ENCODE results near the gene SCN2B.

The SCN2B gene

GRCh38 chr11:118135796-118136165 is 40.7 kb downstream of the SCN2B start:
- Histone ChIP-seq H4K20me1 (ENCODE audit: insufficient read depth) (no peaks in the 10 kb centered on the region), H3K9ac (no peak overlapping the region), H2AFZ (ENCODE audit: low read depth) (no peak overlapping the region), H3K27me3 (ENCODE audit: insufficient read depth, low read depth) (no peaks in the 10 kb centered on the region), H3K4me1 (ENCODE audit: low read depth, poor library complexity, severe bottlenecking) (no peaks in the 10 kb centered on the region), H3K4me2 (no peak overlapping the region), H3K27ac (no peak overlapping the region), H3K4me3 (IDR thresholded peaks at IDR 0.05; ENCODE audit: insufficient read depth, low read depth, low read length) (no peak overlapping the region), H3K36me3 (ENCODE audit: insufficient read depth) (no peaks in the 10 kb centered on the region), H3K79me2 (ENCODE audit: insufficient read depth, low read depth) (no peaks in the 10 kb centered on the region)
- TF ChIP-seq CTCF (conservative IDR thresholded peaks at IDR 0.05; ENCODE audit: low read depth, low read length) = no peak

GRCh38 chr11:118135051-118135795 is 41.2 kb downstream of the SCN2B start:
- Histone ChIP-seq H3K4me1 (ENCODE audit: low read depth, poor library complexity, severe bottlenecking) (no peaks in the 10 kb centered on the region), H3K79me2 (ENCODE audit: insufficient read depth, low read depth) (no peaks in the 10 kb centered on the region), H2AFZ (ENCODE audit: low read depth) (no peak overlapping the region), H4K20me1 (ENCODE audit: insufficient read depth) (no peaks in the 10 kb centered on the region), H3K27ac (no peak overlapping the region), H3K36me3 (ENCODE audit: insufficient read depth) (no peaks in the 10 kb centered on the region), H3K4me2 (no peak overlapping the region), H3K9ac (no peak overlapping the region), H3K4me3 (IDR thresholded peaks at IDR 0.05; ENCODE audit: insufficient read depth, low read depth, low read length) (no peak overlapping the region), H3K27me3 (ENCODE audit: insufficient read depth, low read depth) (no peaks in the 10 kb centered on the region)
- TF ChIP-seq CTCF (conservative IDR thresholded peaks at IDR 0.05; ENCODE audit: low read depth, low read length) = no peak

- H3K27ac ChIP-seq = no peak overlapping the region
- H3K4me2 ChIP-seq = no peak overlapping the region
- no peaks in the 10 kb centered on the region for H4K20me1 ChIP-seq (ENCODE audit: insufficient read depth)
- H3K79me2 ChIP-seq (ENCODE audit: insufficient read depth, low read depth) = no peaks in the 10 kb centered on the region
- no peak overlapping the region for H3K4me3 ChIP-seq (IDR thresholded peaks at IDR 0.05; ENCODE audit: insufficient read depth, low read depth, low read length)
- no peak for TF ChIP-seq CTCF (conservative IDR thresholded peaks at IDR 0.05; ENCODE audit: low read depth, low read length)
- no peak overlapping the region for H2AFZ ChIP-seq (ENCODE audit: low read depth)
- no peaks in the 10 kb centered on the region for H3K27me3 ChIP-seq (ENCODE audit: insufficient read depth, low read depth)
- H3K9ac ChIP-seq = no peak overlapping the region
- H3K36me3 ChIP-seq (ENCODE audit: insufficient read depth) = no peaks in the 10 kb centered on the region
- no peaks in the 10 kb centered on the region for H3K4me1 ChIP-seq (ENCODE audit: low read depth, poor library complexity, severe bottlenecking)
Observed at GRCh38 chr11:118133816-118134215, 42.6 kb downstream of the SCN2B start.

GRCh38 chr11:118132385-118133151 is 43.9 kb downstream of the SCN2B start:
- Histone ChIP-seq H3K4me1 (ENCODE audit: low read depth, poor library complexity, severe bottlenecking) (no peaks in the 10 kb centered on the region), H3K4me3 (IDR thresholded peaks at IDR 0.05; ENCODE audit: insufficient read depth, low read depth, low read length) (no peak overlapping the region), H4K20me1 (ENCODE audit: insufficient read depth) (no peaks in the 10 kb centered on the region), H3K27me3 (ENCODE audit: insufficient read depth, low read depth) (no peaks in the 10 kb centered on the region), H3K79me2 (ENCODE audit: insufficient read depth, low read depth) (no peaks in the 10 kb centered on the region), H3K9ac (no peak overlapping the region), H2AFZ (ENCODE audit: low read depth) (no peak overlapping the region), H3K36me3 (ENCODE audit: insufficient read depth) (no peaks in the 10 kb centered on the region), H3K4me2 (no peak overlapping the region), H3K27ac (no peak overlapping the region)
- no peak for TF ChIP-seq CTCF (conservative IDR thresholded peaks at IDR 0.05; ENCODE audit: low read depth, low read length)
